HG03521 (cell line): Measurements from ENCODE around the gene GPR107.

Source experiments
- ATAC-seq: cut with Tn5 transposase; IDR thresholded peaks from one replicate; pipeline ENCODE4 v1.9.1; 2021; ENCODE audit warnings: mild to moderate bottlenecking, moderate library complexity; ENCODE audit not compliant: unreplicated experiment

GPR107 gene

GRCh38 chr9:130155647-130156046 lies 101.9 kb downstream of the GPR107 start:
- ATAC-seq, result no peak

- no peak for ATAC-seq
These were observed 103.0 kb downstream of the GPR107 start for GRCh38 chr9:130156672-130157071.

GRCh38 chr9:130157079-130157478 lies 103.4 kb downstream of the GPR107 start:
- ATAC-seq, result no peak

- no peak for ATAC-seq
These were observed 104.3 kb downstream of the GPR107 start for GRCh38 chr9:130158001-130158400.

GRCh38 chr9:130159057-130159456 lies 105.4 kb downstream of the GPR107 start:
- ATAC-seq, result no peak

GRCh38 chr9:130159915-130160670 lies 106.4 kb downstream of the GPR107 start:
- no peak for ATAC-seq

GRCh38 chr9:130160862-130161470 lies 107.3 kb downstream of the GPR107 start:
- ATAC-seq, result no peak

GRCh38 chr9:130165579-130165978 lies 111.9 kb downstream of the GPR107 start:
- no peak for ATAC-seq

- no peak for ATAC-seq
These were observed 112.7 kb downstream of the GPR107 start for GRCh38 chr9:130166399-130166798.

GRCh38 chr9:130167927-130168326 lies 114.2 kb downstream of the GPR107 start:
- no peak for ATAC-seq

- no peak for ATAC-seq
These were observed 117.8 kb downstream of the GPR107 start for GRCh38 chr9:130171226-130172148.

- no peak for ATAC-seq
These were observed 118.6 kb downstream of the GPR107 start, which contains the start of gene NCS1 for GRCh38 chr9:130172161-130172857. Gene NCS1, plus strand, starts transcription at chr9:130172404. Its CDS starts 260 bp downstream, at chr9:130172664.

GRCh38 chr9:130172858-130173665 lies 119.4 kb downstream of the GPR107 start:
- no peak for ATAC-seq

GRCh38 chr9:130173666-130173983 lies 119.9 kb downstream of the GPR107 start:
- ATAC-seq, result no peak

GRCh38 chr9:130174025-130174424 lies 120.3 kb downstream of the GPR107 start:
- no peak for ATAC-seq

GRCh38 chr9:130174920-130175321 lies 121.2 kb downstream of the GPR107 start:
- ATAC-seq, result no peak

- ATAC-seq, result no peak
These were observed 121.6 kb downstream of the GPR107 start for GRCh38 chr9:130175355-130175754.

- ATAC-seq, result no peak
These were observed 123.1 kb downstream of the GPR107 start for GRCh38 chr9:130176760-130177159.

GRCh38 chr9:130177898-130178805 lies 124.4 kb downstream of the GPR107 start:
- no peak for ATAC-seq
